Endothelial cell (in vitro differentiated cells): ENCODE measurements around the gene EPHA3. TPM values are rescaled to one million over a fixed set of nuclear protein-coding genes. Genes with fewer than 3 reads are reported as not detected.

Experiments
- DNase-seq: peaks from one replicate; pipeline ENCODE4 v3.0.0; 2021; ENCODE audit warnings: low spot score
- H3K27ac Mint-ChIP-seq: one replicate; pipeline ENCODE4 v1.8.0; 2021; ENCODE audit warnings: mixed read lengths, inconsistent platforms; ENCODE audit not compliant: unreplicated experiment
- H3K27me3 Mint-ChIP-seq: one replicate; pipeline ENCODE4 v1.8.0; 2021; ENCODE audit warnings: mild to moderate bottlenecking, moderate library complexity, mixed read lengths, inconsistent platforms; ENCODE audit not compliant: unreplicated experiment
- H3K36me3 Mint-ChIP-seq: one replicate; pipeline ENCODE4 v1.8.0; 2021; ENCODE audit warnings: mild to moderate bottlenecking, low read depth, mixed read lengths, inconsistent platforms; ENCODE audit not compliant: unreplicated experiment
- H3K4me1 Mint-ChIP-seq: one replicate; pipeline ENCODE4 v1.8.0; 2021; ENCODE audit warnings: mild to moderate bottlenecking, mixed read lengths, inconsistent platforms; ENCODE audit not compliant: unreplicated experiment
- H3K4me3 Mint-ChIP-seq: one replicate; pipeline ENCODE4 v1.8.0; 2021; ENCODE audit warnings: mild to moderate bottlenecking, mixed read lengths, inconsistent platforms; ENCODE audit not compliant: unreplicated experiment
- H3K9me3 Mint-ChIP-seq: one replicate; pipeline ENCODE4 v1.8.0; 2021; ENCODE audit warnings: mixed read lengths, inconsistent platforms; ENCODE audit not compliant: unreplicated experiment
- total RNA-seq: library from RNA; stranded (reverse); fragmentation: NEBNext Ultra II Directional; extraction: Animal tissue kit (Norgen Biotek cat#: 25700); gene quantifications from one replicate; pipeline ENCODE4 v1.2.1, GENCODE V29; 2021; ENCODE audit not compliant: unreplicated experiment
- TF ChIP-seq, protein P1 (sequence below): fragments of 200-600 bp; sonication (generic); IDR thresholded peaks from one replicate; pipeline ENCODE4 v1.5.0; 2021; ENCODE audit warnings: antibody characterized with exemption; ENCODE audit not compliant: unreplicated experiment

EPHA3 gene
- total RNA-seq, 1 donor from 2014 or later = not detected

DNA sequence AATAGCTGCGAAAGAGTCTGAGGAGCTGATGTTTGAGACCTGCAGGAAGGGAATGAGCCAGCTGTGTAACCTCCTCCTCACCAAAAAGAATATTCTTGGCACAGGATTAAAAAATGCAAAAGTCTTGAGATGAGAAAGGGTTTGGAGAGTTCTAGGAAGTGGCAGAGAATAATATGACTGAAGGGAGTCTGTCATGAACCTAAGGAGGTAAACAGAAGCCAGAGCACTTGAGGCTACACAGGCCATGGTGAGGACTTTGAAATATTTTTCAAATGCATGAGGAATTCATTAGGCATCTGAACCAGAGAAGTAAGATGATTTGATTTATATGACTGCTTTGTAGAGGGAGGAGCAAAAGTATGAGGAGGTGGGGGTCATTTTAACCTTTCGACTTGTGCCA, 347.8 kb downstream of the EPHA3 start:
- no peak for DNase-seq
- H3K27ac Mint-ChIP-seq = no peak overlapping the region
- TF ChIP-seq, protein P1, sequence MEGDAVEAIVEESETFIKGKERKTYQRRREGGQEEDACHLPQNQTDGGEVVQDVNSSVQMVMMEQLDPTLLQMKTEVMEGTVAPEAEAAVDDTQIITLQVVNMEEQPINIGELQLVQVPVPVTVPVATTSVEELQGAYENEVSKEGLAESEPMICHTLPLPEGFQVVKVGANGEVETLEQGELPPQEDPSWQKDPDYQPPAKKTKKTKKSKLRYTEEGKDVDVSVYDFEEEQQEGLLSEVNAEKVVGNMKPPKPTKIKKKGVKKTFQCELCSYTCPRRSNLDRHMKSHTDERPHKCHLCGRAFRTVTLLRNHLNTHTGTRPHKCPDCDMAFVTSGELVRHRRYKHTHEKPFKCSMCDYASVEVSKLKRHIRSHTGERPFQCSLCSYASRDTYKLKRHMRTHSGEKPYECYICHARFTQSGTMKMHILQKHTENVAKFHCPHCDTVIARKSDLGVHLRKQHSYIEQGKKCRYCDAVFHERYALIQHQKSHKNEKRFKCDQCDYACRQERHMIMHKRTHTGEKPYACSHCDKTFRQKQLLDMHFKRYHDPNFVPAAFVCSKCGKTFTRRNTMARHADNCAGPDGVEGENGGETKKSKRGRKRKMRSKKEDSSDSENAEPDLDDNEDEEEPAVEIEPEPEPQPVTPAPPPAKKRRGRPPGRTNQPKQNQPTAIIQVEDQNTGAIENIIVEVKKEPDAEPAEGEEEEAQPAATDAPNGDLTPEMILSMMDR = no peak

DNA sequence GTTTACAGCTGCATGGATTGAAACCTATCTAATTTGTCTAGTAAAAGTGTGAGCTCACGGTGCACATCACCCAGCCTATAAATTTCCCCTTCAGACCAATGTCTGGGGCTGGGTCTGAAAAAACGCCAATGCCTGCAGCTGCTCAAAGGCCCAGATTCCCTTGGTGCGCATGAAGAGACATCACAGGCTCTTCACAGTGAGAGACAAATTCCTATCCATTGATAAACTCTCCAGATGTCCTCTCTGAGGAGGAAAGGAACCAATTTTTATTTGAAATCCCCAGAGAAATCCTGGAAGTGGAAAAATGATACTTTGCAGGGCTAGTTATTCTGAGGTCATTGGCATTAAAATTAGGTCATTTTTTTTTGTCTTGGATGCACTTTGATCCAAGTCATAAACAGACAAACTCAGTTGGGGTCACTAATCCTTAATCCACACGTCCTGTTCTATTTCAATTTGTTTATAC, 360.5 kb downstream of the EPHA3 start:
- DNase-seq = no peak
- H3K4me3 Mint-ChIP-seq = no peak overlapping the region
- TF ChIP-seq, protein P1 = no peak
- no peaks in the 10 kb centered on the region for H3K36me3 Mint-ChIP-seq
- H3K9me3 Mint-ChIP-seq = no peaks in the 10 kb centered on the region
- H3K27ac Mint-ChIP-seq = no peak overlapping the region
- no peaks in the 10 kb centered on the region for H3K27me3 Mint-ChIP-seq
- H3K4me1 Mint-ChIP-seq = no peaks in the 10 kb centered on the region

More for the DNA sequence above, 347.8 kb downstream of the EPHA3 start:
- Mint-ChIP-seq H3K4me3 (no peak overlapping the region), H3K36me3 (no peaks in the 10 kb centered on the region), H3K27me3 (no peaks in the 10 kb centered on the region), H3K4me1 (no peaks in the 10 kb centered on the region), H3K9me3 (no peaks in the 10 kb centered on the region)

DNA sequence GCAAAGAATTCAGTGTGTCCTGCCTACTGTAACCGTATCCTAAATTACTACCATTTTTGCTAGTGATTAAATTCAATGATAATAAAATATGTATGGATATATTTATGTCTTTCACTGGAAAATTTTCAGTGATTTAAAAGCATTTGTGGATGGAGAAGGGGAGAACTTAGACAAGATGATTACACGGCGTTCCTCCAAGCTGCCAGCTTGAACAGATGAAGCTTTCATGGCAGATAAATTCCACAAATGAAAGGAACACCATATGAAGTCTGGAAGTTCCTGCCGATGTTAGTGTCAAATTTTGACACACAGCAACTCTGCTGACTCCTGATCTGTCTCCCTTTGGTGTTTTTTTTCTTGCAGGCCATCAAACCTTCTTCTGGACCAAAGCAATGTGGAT, 364.7 kb downstream of the EPHA3 start:
- H3K36me3 Mint-ChIP-seq = no peaks in the 10 kb centered on the region
- no peak for DNase-seq
- H3K27ac Mint-ChIP-seq = no peak overlapping the region
- H3K27me3 Mint-ChIP-seq = peaks cover 3% of the 10 kb centered on the region
- no peak overlapping the region for H3K4me3 Mint-ChIP-seq
- no peaks in the 10 kb centered on the region for H3K4me1 Mint-ChIP-seq
- TF ChIP-seq, protein P1 = no peak
- H3K9me3 Mint-ChIP-seq = no peaks in the 10 kb centered on the region

DNA sequence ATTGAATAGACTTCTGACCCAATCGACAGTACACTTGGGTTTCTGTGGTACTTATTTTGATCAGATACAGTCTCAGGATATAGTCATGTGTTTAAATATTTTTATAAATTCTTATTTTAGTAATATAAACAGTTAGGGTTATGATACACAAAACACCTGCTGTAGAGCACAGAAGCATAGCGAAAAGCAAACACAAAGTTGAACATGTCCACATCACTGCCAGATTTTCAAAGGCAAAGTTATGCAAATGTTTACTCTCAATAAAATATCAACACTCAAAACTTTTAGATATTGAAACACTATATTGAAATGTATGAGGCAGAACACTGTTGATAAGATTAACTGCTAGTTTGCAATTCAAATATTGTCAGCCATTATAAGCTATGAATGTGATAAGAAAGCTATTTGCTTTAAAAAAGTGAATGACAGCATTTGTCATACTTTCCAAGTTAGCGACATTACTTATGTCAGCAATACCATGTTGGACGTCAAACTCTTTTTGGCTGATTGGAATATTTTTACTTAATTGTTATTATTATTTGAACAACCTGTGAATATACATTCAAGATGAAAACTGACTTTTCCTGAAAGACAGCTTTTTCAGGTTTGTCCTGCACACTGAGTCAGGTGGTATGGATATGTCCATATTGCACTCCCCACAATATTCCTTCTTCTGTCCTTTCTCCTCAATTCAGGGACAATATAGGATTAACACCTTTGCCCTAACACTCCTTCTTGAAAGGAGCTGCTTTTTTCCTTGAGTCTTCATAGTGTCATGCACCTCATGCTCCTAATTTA, 367.1 kb downstream of the EPHA3 start:
- no peak overlapping the region for H3K4me3 Mint-ChIP-seq
- no peaks in the 10 kb centered on the region for H3K36me3 Mint-ChIP-seq
- TF ChIP-seq, protein P1 = no peak
- no peak for DNase-seq
- H3K4me1 Mint-ChIP-seq = no peaks in the 10 kb centered on the region
- H3K27me3 Mint-ChIP-seq = peaks cover 3% of the 10 kb centered on the region
- H3K27ac Mint-ChIP-seq = no peak overlapping the region
- H3K9me3 Mint-ChIP-seq = no peaks in the 10 kb centered on the region
